CD4-positive, alpha-beta memory T cell (primary cell): ENCODE measurements around the gene ARFGEF3. TPM values are rescaled to one million over a fixed set of nuclear protein-coding genes. Genes with fewer than 3 reads are reported as not detected.
A peak's percentile ranks its signal among the peaks of the same experiment; 100 is the strongest.

Source experiments
- CTCF ChIA-PET: fragments of 350-600 bp; sonication (Branson Sonifier 250); formaldehyde crosslinking; loops from one replicate; lab custom pipeline; 2021; ENCODE audit warnings: inconsistent platforms; ENCODE audit not compliant: partially characterized antibody; lab: Charles Lee
- POLR2A ChIA-PET: fragments of 350-600 bp; sonication (Branson Sonifier 250); formaldehyde crosslinking; loops from one replicate; lab custom pipeline; 2021; ENCODE audit not compliant: partially characterized antibody; lab: Charles Lee
- DNase-seq, 5 donors: peaks; one replicate each; pipeline versions ENCODE4 v3.0.0 to v3.0.0-alpha.2; 2020 to 2022; ENCODE audit warnings: mixed read lengths in 1 of 5
- H3K27ac ChIP-seq: one replicate; pipeline ENCODE4 v1.7.0; 2013; ENCODE audit warnings: low read depth, low read length
- H3K27me3 ChIP-seq: 2 replicates; pipeline ENCODE4 v1.7.0; 2013; ENCODE audit warnings: mild to moderate bottlenecking, low read length, moderate library complexity; ENCODE audit not compliant: insufficient read depth
- H3K36me3 ChIP-seq: 2 replicates; pipeline ENCODE4 v1.7.0; 2013; ENCODE audit warnings: mild to moderate bottlenecking, low read length, moderate library complexity; ENCODE audit not compliant: insufficient read depth
- H3K4me1 ChIP-seq: 2 replicates; pipeline ENCODE4 v1.7.0; 2013; ENCODE audit warnings: mild to moderate bottlenecking, low read length, moderate library complexity; ENCODE audit not compliant: insufficient read depth
- H3K4me3 ChIP-seq, 2 donors: one replicate each; pipeline ENCODE4 v1.7.0; 2013; ENCODE audit warnings: low read length in 2 of 2, mild to moderate bottlenecking in 1 of 2
- H3K9me3 ChIP-seq, 2 donors: one replicate each; pipeline ENCODE4 v1.7.0; 2013; ENCODE audit warnings: low read length in 2 of 2, control low read depth in 1 of 2; ENCODE audit not compliant: control insufficient read depth in 1 of 2
- H3K27ac Mint-ChIP-seq, 7 donors: one replicate each; pipeline ENCODE4 v1.8.0; 2020 to 2021; ENCODE audit warnings: mixed read lengths in 7 of 7, mild to moderate bottlenecking in 6 of 7, inconsistent platforms in 3 of 7, moderate library complexity in 3 of 7
- H3K27me3 Mint-ChIP-seq, 2 donors: one replicate each; pipeline ENCODE4 v1.8.0; 2020 to 2021; ENCODE audit warnings: mixed read lengths in 2 of 2
- H3K36me3 Mint-ChIP-seq, 2 donors: one replicate each; pipeline ENCODE4 v1.8.0; 2020 to 2021; ENCODE audit warnings: mixed read lengths in 2 of 2, inconsistent platforms in 1 of 2, mild to moderate bottlenecking in 1 of 2
- H3K4me1 Mint-ChIP-seq, 4 donors: one replicate each; pipeline ENCODE4 v1.8.0; 2020 to 2021; ENCODE audit warnings: mixed read lengths in 4 of 4, mild to moderate bottlenecking in 1 of 4
- H3K4me3 Mint-ChIP-seq, 8 donors: one replicate each; pipeline ENCODE4 v1.8.0; 2020 to 2021; ENCODE audit warnings: mixed read lengths in 8 of 8, mild to moderate bottlenecking in 7 of 8, moderate library complexity in 6 of 8, inconsistent platforms in 3 of 8
- H3K9me3 Mint-ChIP-seq, 8 donors: one replicate each; pipeline ENCODE4 v1.8.0; 2020 to 2021; ENCODE audit warnings: mixed read lengths in 8 of 8, mild to moderate bottlenecking in 5 of 8, inconsistent platforms in 3 of 8, moderate library complexity in 1 of 8
- intact Hi-C: fragments of 100-400 bp; cut with micrococcal nuclease; formaldehyde crosslinking; loops from one replicate; pipeline ENCODE4 v1.15.1; 2023
- polyA plus RNA-seq, 2 donors: library from polyadenylated mRNA; unstranded; fragments of 300-500 nt; fragmentation: Illumina TruSeq; gene quantifications; one replicate each; pipeline ENCODE4 v1.2.3, GENCODE V29; 2021
- total RNA-seq, 2 experiments: library from RNA; stranded (reverse); gene quantifications; one replicate each; pipeline ENCODE4 v1.2.3, GENCODE V29; 2021

Gene ARFGEF3
- total RNA-seq (under 1 TPM in 1 of 2 experiments, not detected in 1; 0.03 TPM), polyA plus RNA-seq (not detected)

GRCh38 chr6:138161338-138162110 lies at the start of gene ARFGEF3:
TSS of gene ARFGEF3 (plus strand) at chr6:138161939. CDS start at chr6:138162087, 148 bp downstream.
- Mint-ChIP-seq H3K27me3 (peaks cover 53 to 54% of the 10 kb centered on the region in 2 donors), H3K4me3 (peak within 1 kb of the TSS; percentile 68 to 82 (median 76)), H3K4me1 (peaks cover 8 to 16% (median 13%) of the 10 kb centered on the region in 4 donors), H3K27ac (peak within 1 kb of the TSS in 2 of 7 donors; percentile 25 to 42), H3K9me3 (peaks cover 0 to 2% (median 0%) of the 10 kb centered on the region in 8 donors), H3K36me3 (no peaks in the 10 kb centered on the region)
- DNase-seq, result peak; percentile 18 to 50 (median 34)
- Histone ChIP-seq H3K27ac (no peak within 1 kb of the TSS), H3K4me3 (peak within 1 kb of the TSS; percentile 32 to 55), H3K4me1 (peaks cover 16% of the 10 kb centered on the region), H3K36me3 (no peaks in the 10 kb centered on the region), H3K27me3 (peaks cover 45% of the 10 kb centered on the region), H3K9me3 (no peaks in the 10 kb centered on the region)
- POLR2A ChIA-PET, result no interaction called here
- CTCF ChIA-PET, result interaction anchor here (0.8 to 1.4 kb wide), 2 partner anchors 15 to 348 kb away, joined by 3 read pairs; no protein-coding TSS in a partner anchor
- intact Hi-C loops, result no loop called here

GRCh38 chr6:138113588-138114210 lies 48.0 kb upstream of the ARFGEF3 start:
- no peaks in the 10 kb centered on the region for H3K9me3 Mint-ChIP-seq
- intact Hi-C loops, result no loop called here
- Histone ChIP-seq H3K4me1 (peaks cover 3% of the 10 kb centered on the region), H3K9me3 (no peaks in the 10 kb centered on the region), H3K27me3 (no peaks in the 10 kb centered on the region), H3K27ac (no peak overlapping the region), H3K4me3 (no peak overlapping the region), H3K36me3 (no peaks in the 10 kb centered on the region)
- ChIA-PET CTCF (interaction anchor here (1.0 to 9.5 kb wide), 10 partner anchors 8 to 651 kb away, joined by 3 to 141 read pairs (median 47); partner anchors contain the start of gene HEBP2), POLR2A (no interaction called here)
- H3K4me3 Mint-ChIP-seq, result no peak overlapping the region
- no peak overlapping the region for H3K27ac Mint-ChIP-seq
- DNase-seq, result no peak
- H3K4me1 Mint-ChIP-seq, result peaks cover 6 to 10% (median 9%) of the 10 kb centered on the region in 4 donors
- H3K27me3 Mint-ChIP-seq, result peaks cover 14 to 17% of the 10 kb centered on the region in 2 donors
- no peaks in the 10 kb centered on the region for H3K36me3 Mint-ChIP-seq

GRCh38 chr6:138115201-138115600 lies 46.5 kb upstream of the ARFGEF3 start:
- POLR2A ChIA-PET, result interaction anchor here (1.0 kb wide), 1 partner anchor 402 kb away, joined by 3 read pairs; no protein-coding TSS in a partner anchor
- Histone ChIP-seq H3K4me1 (no peaks in the 10 kb centered on the region), H3K9me3 (no peaks in the 10 kb centered on the region), H3K4me3 (no peak overlapping the region), H3K36me3 (no peaks in the 10 kb centered on the region), H3K27me3 (no peaks in the 10 kb centered on the region), H3K27ac (no peak overlapping the region)
- no peak for DNase-seq
- peaks cover 0 to 1% (median 0%) of the 10 kb centered on the region in 8 donors for H3K9me3 Mint-ChIP-seq
- peaks cover 3 to 5% (median 4%) of the 10 kb centered on the region in 4 donors for H3K4me1 Mint-ChIP-seq
- intact Hi-C loops, result loop anchor here (5.0 kb wide), 1 partner anchor 872 kb away; the partner anchor contains the start of gene REPS1
- H3K27me3 Mint-ChIP-seq, result peaks cover 17% of the 10 kb centered on the region in 2 donors
- H3K4me3 Mint-ChIP-seq, result no peak overlapping the region
- no peaks in the 10 kb centered on the region for H3K36me3 Mint-ChIP-seq
- H3K27ac Mint-ChIP-seq, result no peak overlapping the region
- CTCF ChIA-PET, result interaction anchor here (0.7 to 9.5 kb wide), 26 partner anchors 10 to 906 kb away, joined by 3 to 141 read pairs (median 6); partner anchors contain the start of gene HEBP2

- Mint-ChIP-seq H3K27ac (no peak overlapping the region), H3K4me1 (peaks cover 3 to 5% (median 4%) of the 10 kb centered on the region in 4 donors), H3K27me3 (peaks cover 20 to 21% of the 10 kb centered on the region in 2 donors), H3K4me3 (peak overlapping the region in 1 of 8 donors; percentile 20), H3K9me3 (peaks cover 0 to 1% (median 0%) of the 10 kb centered on the region in 8 donors), H3K36me3 (no peaks in the 10 kb centered on the region)
- Histone ChIP-seq H3K4me1 (no peaks in the 10 kb centered on the region), H3K4me3 (no peak overlapping the region), H3K27ac (no peak overlapping the region), H3K27me3 (no peaks in the 10 kb centered on the region), H3K36me3 (no peaks in the 10 kb centered on the region), H3K9me3 (no peaks in the 10 kb centered on the region)
- CTCF ChIA-PET, result interaction anchor here (0.7 to 9.5 kb wide), 37 partner anchors 8 to 871 kb away, joined by 3 to 141 read pairs (median 6); partner anchors contain the start of gene HEBP2
- POLR2A ChIA-PET, result interaction anchor here (0.6 to 1.0 kb wide), 3 partner anchors 288 to 401 kb away, joined by 3 read pairs; partner anchors contain the start of gene HEBP2
- peak; percentile 53 to 64 (median 62) for DNase-seq
- intact Hi-C loops, result loop anchor here (1.0 to 5.0 kb wide), 7 partner anchors 171 to 871 kb away; partner anchors contain the start of gene REPS1
These were observed 45.7 kb upstream of the ARFGEF3 start for GRCh38 chr6:138115877-138116660.

- CTCF ChIA-PET, result interaction anchor here (0.7 to 9.5 kb wide), 35 partner anchors 8 to 871 kb away, joined by 3 to 141 read pairs (median 6); partner anchors contain the start of gene HEBP2
These were observed 45.1 kb upstream of the ARFGEF3 start for GRCh38 chr6:138116661-138116999.

GRCh38 chr6:138117376-138117914 lies 44.3 kb upstream of the ARFGEF3 start:
- intact Hi-C loops, result loop anchor here (2.0 to 5.0 kb wide), 2 partner anchors 391 to 870 kb away; partner anchors contain the start of gene REPS1
- no peak overlapping the region for H3K27ac ChIP-seq
- no peak overlapping the region for H3K4me3 Mint-ChIP-seq
- H3K36me3 ChIP-seq, result no peaks in the 10 kb centered on the region
- H3K4me1 ChIP-seq, result no peaks in the 10 kb centered on the region
- H3K27me3 ChIP-seq, result no peaks in the 10 kb centered on the region
- ChIA-PET POLR2A (no interaction called here), CTCF (interaction anchor here (0.7 to 9.5 kb wide), 24 partner anchors 8 to 648 kb away, joined by 3 to 141 read pairs (median 10); partner anchors contain the start of gene HEBP2)
- no peak overlapping the region for H3K4me3 ChIP-seq
- no peak for DNase-seq
- no peaks in the 10 kb centered on the region for H3K36me3 Mint-ChIP-seq
- H3K27ac Mint-ChIP-seq, result no peak overlapping the region
- H3K4me1 Mint-ChIP-seq, result peaks cover 3 to 5% (median 4%) of the 10 kb centered on the region in 4 donors
- H3K9me3 ChIP-seq, result no peaks in the 10 kb centered on the region
- peaks cover 20% of the 10 kb centered on the region in 2 donors for H3K27me3 Mint-ChIP-seq
- H3K9me3 Mint-ChIP-seq, result peaks cover 0 to 1% (median 0%) of the 10 kb centered on the region in 8 donors

More at GRCh38 chr6:138116661-138116999, 45.1 kb upstream of the ARFGEF3 start:
- no peak overlapping the region for H3K4me3 ChIP-seq
- no peaks in the 10 kb centered on the region for H3K27me3 ChIP-seq
- no peak for DNase-seq
- H3K27ac Mint-ChIP-seq, result no peak overlapping the region
- no peaks in the 10 kb centered on the region for H3K36me3 Mint-ChIP-seq
- H3K9me3 ChIP-seq, result no peaks in the 10 kb centered on the region
- H3K4me3 Mint-ChIP-seq, result no peak overlapping the region
- peaks cover 0 to 1% (median 0%) of the 10 kb centered on the region in 8 donors for H3K9me3 Mint-ChIP-seq
- intact Hi-C loops, result loop anchor here (1.0 to 5.0 kb wide), 7 partner anchors 171 to 871 kb away; partner anchors contain the start of gene REPS1
- peaks cover 20% of the 10 kb centered on the region in 2 donors for H3K27me3 Mint-ChIP-seq
- H3K4me1 ChIP-seq, result no peaks in the 10 kb centered on the region
- POLR2A ChIA-PET, result no interaction called here
- H3K4me1 Mint-ChIP-seq, result peaks cover 3 to 5% (median 4%) of the 10 kb centered on the region in 4 donors
- H3K27ac ChIP-seq, result no peak overlapping the region
- H3K36me3 ChIP-seq, result no peaks in the 10 kb centered on the region
